ENCODE data around the gene AK3.

GRCh38 chr9:4690144-4690543 is 50.9 kb downstream of the AK3 start:
- TF ChIP-seq CTCF (IDR thresholded peaks at IDR 0.05; ENCODE audit: extremely low read depth in 1 of 2, insufficient read depth in 1 of 2, low read depth in 1 of 2, low read length in 2 of 2) = no peak
- no peak for TF ChIP-seq MYC (IDR thresholded peaks at IDR 0.05; ENCODE audit: low read depth, low read length)
- TF ChIP-seq POLR2A (IDR thresholded peaks at IDR 0.05; ENCODE audit: low read depth, low read length) = no peak
- TF ChIP-seq FOS (IDR thresholded peaks at IDR 0.05; ENCODE audit: borderline replicate concordance, insufficient read depth, low read length) = no peak
